Right lobe of liver (tissue), 6 donors: ENCODE data around the gene KDM4C. TPM values are rescaled to one million over a fixed set of nuclear protein-coding genes. Genes with fewer than 3 reads are reported as not detected.

Experiments used
- ATAC-seq, 4 donors: fragments of 200-7000 bp; cut with Tn5 transposase; one replicate each; pipeline ENCODE4 v1.9.1; 2020; ENCODE audit warnings: mild to moderate bottlenecking in 4 of 4, moderate library complexity in 4 of 4
- DNase-seq, 3 donors: peaks; one replicate each; pipeline ENCODE4 v3.0.0-alpha.2; 2020
- H3K27ac ChIP-seq, 3 donors: fragments of 200-600 bp; one replicate each; pipeline ENCODE4 v1.8.0; 2022
- H3K27me3 ChIP-seq, 2 donors: fragments of 200-600 bp; one replicate each; pipeline ENCODE4 v1.8.0; 2022
- H3K36me3 ChIP-seq, 4 donors: fragments of 200-600 bp; sonication (generic) in 1 of 4; one replicate each; pipeline versions ENCODE4 v1.5.1 to v1.8.0; 2017 to 2022; ENCODE audit warnings: control low read depth in 1 of 4
- H3K4me1 ChIP-seq, 4 donors: fragments of 200-600 bp; sonication (generic) in 1 of 4; one replicate each; pipeline versions ENCODE4 v1.5.1 to v1.8.0; 2017 to 2022; ENCODE audit warnings: control low read depth in 1 of 4
- H3K4me3 ChIP-seq, 3 donors: fragments of 200-600 bp; one replicate each; pipeline ENCODE4 v1.8.0; 2022
- H3K9me3 ChIP-seq, 4 donors: fragments of 200-600 bp; sonication (generic) in 1 of 4; one replicate each; pipeline versions ENCODE4 v1.5.1 to v1.8.0; 2017 to 2022; ENCODE audit warnings: control low read depth in 1 of 4
- CTCF ChIP-seq, 4 donors: fragments of 200-600 bp in 3 of 4; fragments of 450-650 bp in 1 of 4; IDR thresholded peaks; one replicate each; pipeline versions ENCODE4 v1.5.1 to v1.8.0; 2016 to 2022; ENCODE audit warnings: antibody characterized with exemption in 4 of 4, mild to moderate bottlenecking in 2 of 4
- POLR2A ChIP-seq: fragments of 450-650 bp; IDR thresholded peaks from one replicate; pipeline ENCODE4 v1.6.1; 2017; ENCODE audit warnings: antibody characterized with exemption, mild to moderate bottlenecking
- WGBS: methylation state at CpG from one replicate; pipeline ENCODE4 v1.1.6; 2018; ENCODE audit warnings: low coverage, low lambda C conversion rate; ENCODE audit not compliant: insufficient coverage; ENCODE audit errors: missing lambda C conversion rate; 5-methylcytosine and 5-hydroxymethylcytosine counted together
- intact Hi-C, 2 donors: fragments of 100-400 bp; cut with DNase I; formaldehyde crosslinking; loops; one replicate each; pipeline versions ENCODE4 v1.11.2 to v1.14.1; 2022
- total RNA-seq, 6 experiments: library from RNA; depleted of rRNA in 2 of 6; stranded (reverse); fragments of >200 nt in 2 of 6; fragmentation: NEBNext Ultra II Directional in 3 of 6; extraction: Animal tissue kit (Norgen Biotek cat#: 25700) in 3 of 6; gene quantifications; one replicate each; pipeline versions ENCODE4 v1.1.0 to v1.2.4, GENCODE V29; 2016 to 2023
- donor health status: DM: no; HTN: yes; CAD: no.
- donor health status: DM: no; HTN: no; CAD: no.
- donor health status: DM: no; HTN: no; CAD: no.
- donor health status: DM: no; HTN: yes; CAD: no.
- donor health status: DM: no; HTN: yes; CAD: no.

The KDM4C gene
- total RNA-seq, 6 experiments from 2014 or later: 14.1 to 20.9 (median 15.3) TPM

GRCh38 chr9:6779417-6780241 is 21.9 kb downstream of the KDM4C start:
- 73% methylated on average over 3 of the region's 3 CpGs for WGBS
- no peak overlapping the region for H3K27ac ChIP-seq
- peak in 3 of 4 donors; percentile 17 to 39 (median 27) for ATAC-seq

GRCh38 chr9:6780690-6781089 is 22.9 kb downstream of the KDM4C start:
- TF ChIP-seq POLR2A (no peak), CTCF (IDR thresholded peaks at IDR 0.05) (no peak)
- intact Hi-C loops: no loop called here
- Histone ChIP-seq H3K4me1 (peaks cover 0 to 11% (median 0%) of the 10 kb centered on the region in 4 donors), H3K4me3 (no peak overlapping the region), H3K9me3 (no peaks in the 10 kb centered on the region), H3K27me3 (no peaks in the 10 kb centered on the region), H3K27ac (no peak overlapping the region), H3K36me3 (no peaks in the 10 kb centered on the region)
- ATAC-seq: no peak
- DNase-seq: no peak
- WGBS: 91% methylated on average over 2 of the region's 4 CpGs

More at GRCh38 chr9:6779417-6780241, 21.9 kb downstream of the KDM4C start:
- Histone ChIP-seq H3K27me3 (no peaks in the 10 kb centered on the region), H3K4me3 (no peak overlapping the region), H3K9me3 (no peaks in the 10 kb centered on the region), H3K4me1 (peaks cover 0 to 11% (median 0%) of the 10 kb centered on the region in 4 donors), H3K36me3 (no peaks in the 10 kb centered on the region)
- no peak for DNase-seq
- TF ChIP-seq CTCF (IDR thresholded peaks at IDR 0.05): no peak
- no peak for TF ChIP-seq POLR2A
- intact Hi-C loops: no loop called here

- no peak overlapping the region for H3K27ac ChIP-seq
- H3K4me3 ChIP-seq: no peak overlapping the region
- ATAC-seq (no peak), DNase-seq (no peak)
- intact Hi-C loops: no loop called here
- WGBS: 71% methylated on average over 1 of the region's 2 CpGs
- no peaks in the 10 kb centered on the region for H3K36me3 ChIP-seq
- H3K27me3 ChIP-seq: no peaks in the 10 kb centered on the region
- H3K9me3 ChIP-seq: no peaks in the 10 kb centered on the region
- no peak for TF ChIP-seq POLR2A
- TF ChIP-seq CTCF (IDR thresholded peaks at IDR 0.05): no peak
- peaks cover 0 to 15% (median 0%) of the 10 kb centered on the region in 4 donors for H3K4me1 ChIP-seq
These were observed 23.7 kb downstream of the KDM4C start for GRCh38 chr9:6781476-6781875.

- ATAC-seq (no peak), DNase-seq (no peak)
- Histone ChIP-seq H3K36me3 (no peaks in the 10 kb centered on the region), H3K4me3 (no peak overlapping the region), H3K9me3 (no peaks in the 10 kb centered on the region), H3K27me3 (no peaks in the 10 kb centered on the region), H3K4me1 (peaks cover 0 to 22% (median 0%) of the 10 kb centered on the region in 4 donors), H3K27ac (no peak overlapping the region)
- intact Hi-C loops: no loop called here
- 96% methylated on average over 6 of the region's 6 CpGs for WGBS
- TF ChIP-seq POLR2A (no peak), CTCF (IDR thresholded peaks at IDR 0.05) (no peak)
These were observed 24.6 kb downstream of the KDM4C start for GRCh38 chr9:6782345-6782744.
